Measurements from ENCODE around the gene KRTCAP2.
A peak's percentile ranks its signal among the peaks of the same experiment; 100 is the strongest.
"Not testable (repeated sequence)": the region's sequence is repeated elsewhere in the genome, so short reads cannot be mapped to it uniquely, and the experiment has no call there.

Gene KRTCAP2

DNA sequence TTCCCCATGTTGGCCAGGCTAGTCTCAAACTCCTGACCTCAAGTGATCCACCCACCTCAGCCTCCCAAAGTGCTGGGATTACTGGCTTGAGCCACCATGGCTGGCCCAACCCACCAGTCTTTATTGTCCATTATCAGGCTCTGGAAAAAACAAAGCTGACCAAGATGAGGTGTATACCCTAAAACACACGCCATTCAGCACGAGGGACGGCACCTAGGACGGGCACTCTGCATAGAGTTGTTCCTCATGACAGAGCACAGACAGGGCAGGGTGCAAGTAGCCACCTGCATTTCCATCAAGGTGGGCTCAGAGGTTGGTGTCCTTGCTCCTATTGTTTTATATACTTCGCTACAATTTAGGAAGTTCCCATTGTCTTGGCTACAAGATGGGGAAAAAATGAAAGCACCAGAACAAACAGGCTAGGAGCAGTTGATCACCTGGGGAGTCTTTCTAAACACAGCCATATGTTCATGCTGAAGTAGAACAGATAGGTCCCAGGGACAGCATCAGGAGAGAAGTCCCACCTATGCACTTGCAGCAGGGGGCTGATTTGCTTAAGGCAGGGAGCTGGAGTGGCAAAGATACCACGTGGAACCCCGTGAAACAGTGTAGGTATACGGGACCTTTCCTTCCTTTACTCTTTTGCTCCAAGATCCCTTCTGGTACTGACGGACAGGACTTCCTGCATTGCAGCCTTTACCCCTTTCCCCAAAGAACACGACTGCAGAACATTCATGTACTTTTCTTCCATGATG, 4.5 kb downstream of the KRTCAP2 start:
- DNase-seq (ENCODE audit: low read depth), result no peak

DNA sequence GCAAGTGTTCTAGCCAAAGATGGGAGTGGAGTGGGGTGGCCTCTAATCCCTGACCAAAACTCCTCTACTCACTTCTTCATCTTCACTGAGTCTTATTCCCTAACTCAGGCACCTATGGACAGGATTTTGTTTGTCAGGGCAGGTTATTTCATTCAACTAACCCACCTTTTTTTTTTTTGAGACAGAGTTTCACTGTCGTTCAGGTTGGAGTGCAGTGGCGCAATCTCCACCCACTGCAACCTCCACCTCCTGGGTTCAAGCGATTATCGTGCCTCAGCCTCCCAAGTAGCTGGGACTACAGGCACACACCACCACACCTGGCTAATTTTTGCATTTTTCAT, 5.0 kb downstream of the KRTCAP2 start:
- not testable (repeated sequence) for DNase-seq (ENCODE audit: low read depth)

DNA sequence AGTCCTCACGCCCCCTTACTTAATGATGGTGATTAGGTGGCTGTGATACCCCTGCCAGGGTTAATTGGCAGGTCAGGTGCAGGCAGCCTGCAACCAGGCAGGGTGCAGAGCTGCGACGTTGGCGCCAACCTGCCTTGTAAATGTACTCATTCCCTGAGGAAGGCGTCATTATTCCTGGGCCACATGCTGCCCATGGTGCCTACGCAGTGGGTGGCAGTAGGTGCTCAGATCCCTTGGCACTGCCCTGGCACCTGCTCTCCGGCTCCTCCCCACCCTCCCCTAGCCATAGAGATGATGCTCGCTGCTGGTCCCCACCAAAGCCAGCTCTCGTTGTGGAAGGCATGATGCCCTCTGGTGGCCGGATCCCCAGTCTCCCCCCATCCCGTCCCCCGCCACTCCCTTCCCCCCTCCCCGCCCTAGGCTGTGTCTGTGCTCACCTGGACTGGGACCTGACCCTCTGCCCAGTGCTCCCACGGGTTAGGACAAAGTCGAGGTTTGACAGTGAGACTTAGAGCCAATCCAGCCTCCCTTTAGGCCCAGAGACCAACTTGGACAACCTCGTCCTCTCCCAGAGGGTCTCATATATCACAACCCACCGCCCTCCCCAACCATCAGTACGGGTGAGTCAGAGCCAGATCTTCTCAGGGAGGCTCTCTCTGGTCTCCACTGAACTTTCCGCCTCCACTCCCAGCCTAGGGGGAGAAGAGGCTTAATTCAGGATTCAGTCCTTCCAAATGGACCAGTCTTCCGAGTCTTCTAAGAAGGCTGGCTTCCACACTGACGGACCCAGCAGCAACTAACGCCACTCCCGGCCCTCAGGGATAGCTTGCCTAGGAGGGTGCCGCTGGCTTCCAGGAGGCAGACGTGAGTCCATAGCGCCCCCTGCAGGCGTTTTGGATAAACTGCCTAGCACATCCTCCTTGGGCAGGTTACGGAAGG, 5.7 kb downstream of the KRTCAP2 start:
- peak; percentile 77 for DNase-seq (ENCODE audit: low read depth)

DNA sequence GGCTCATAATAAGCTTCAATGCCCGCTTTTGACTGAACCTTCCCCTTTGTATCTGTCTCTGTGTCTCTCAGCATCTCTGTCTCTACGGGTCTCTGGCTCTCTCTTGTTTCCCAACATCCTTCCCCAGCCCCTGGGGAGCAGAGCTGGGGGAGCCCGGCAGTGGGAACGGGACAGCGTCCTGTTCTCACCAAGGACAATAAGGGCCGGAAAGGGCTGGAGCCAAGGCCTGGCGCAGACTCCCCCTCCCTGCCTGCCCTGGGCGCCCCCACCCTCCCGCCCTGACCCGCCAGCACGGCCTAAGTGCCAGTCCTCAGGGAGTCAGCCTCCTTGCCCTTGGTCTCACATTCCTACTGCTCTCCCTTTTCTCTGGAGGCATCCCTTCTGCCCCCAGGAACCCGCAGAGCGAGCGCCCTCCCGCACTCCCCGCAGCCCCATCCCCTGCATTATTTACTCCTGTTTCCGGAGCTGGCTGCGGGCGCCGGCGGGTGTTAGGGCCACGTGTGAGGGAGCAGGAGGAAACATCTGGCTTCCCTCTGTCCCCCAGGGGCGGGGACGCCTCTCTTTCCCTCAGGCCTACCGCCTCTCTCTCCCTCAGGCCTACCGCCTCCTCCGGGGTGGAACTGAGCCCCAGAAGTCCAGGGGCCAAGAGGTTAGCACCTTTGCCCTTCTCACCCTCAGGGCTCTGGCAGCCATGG, 6.5 kb downstream of the KRTCAP2 start:
- no peak for DNase-seq (ENCODE audit: low read depth)

DNA sequence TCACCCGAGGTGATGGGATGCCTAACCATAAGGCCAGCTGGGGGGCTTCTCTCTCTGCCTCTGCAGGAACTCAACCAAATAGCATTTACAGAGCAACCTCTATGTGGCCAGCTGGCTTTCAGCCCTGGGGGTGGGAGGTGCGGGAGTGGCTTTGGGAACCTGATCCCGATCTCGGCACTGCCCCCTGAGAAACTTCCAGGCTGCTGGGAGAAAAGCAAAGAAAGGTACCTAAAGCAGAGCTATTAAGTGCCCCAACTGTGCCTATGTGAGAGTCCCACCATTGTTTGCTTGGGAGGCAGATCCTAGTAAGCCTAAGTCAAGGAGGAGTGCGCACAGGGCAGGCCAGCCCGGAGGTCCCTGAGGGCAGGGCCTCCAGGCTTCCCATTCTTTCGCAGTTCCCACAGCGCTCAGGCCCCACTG, 7.0 kb downstream of the KRTCAP2 start:
- DNase-seq (ENCODE audit: low read depth), result no peak

DNA sequence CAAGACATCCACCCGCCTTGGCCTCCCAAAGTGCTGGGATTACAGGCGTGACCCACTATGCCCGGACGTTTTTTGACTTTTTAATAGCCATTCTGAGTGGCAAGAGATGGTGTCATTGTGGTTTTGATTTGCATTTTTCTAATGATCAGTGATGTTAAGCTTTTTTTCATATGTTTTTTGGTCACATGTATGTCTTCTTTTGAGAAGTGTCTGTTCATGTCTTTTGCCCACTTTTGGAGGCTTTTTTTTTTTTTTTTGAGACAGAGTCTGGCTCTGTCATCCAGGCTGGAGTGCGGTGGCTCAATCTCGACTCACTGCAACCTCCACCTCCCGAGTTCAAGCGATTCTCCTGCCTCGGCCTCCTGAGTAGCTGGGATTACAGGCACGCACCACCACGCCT, 8.5 kb downstream of the KRTCAP2 start:
- not testable (repeated sequence) for DNase-seq (ENCODE audit: low read depth)

DNA sequence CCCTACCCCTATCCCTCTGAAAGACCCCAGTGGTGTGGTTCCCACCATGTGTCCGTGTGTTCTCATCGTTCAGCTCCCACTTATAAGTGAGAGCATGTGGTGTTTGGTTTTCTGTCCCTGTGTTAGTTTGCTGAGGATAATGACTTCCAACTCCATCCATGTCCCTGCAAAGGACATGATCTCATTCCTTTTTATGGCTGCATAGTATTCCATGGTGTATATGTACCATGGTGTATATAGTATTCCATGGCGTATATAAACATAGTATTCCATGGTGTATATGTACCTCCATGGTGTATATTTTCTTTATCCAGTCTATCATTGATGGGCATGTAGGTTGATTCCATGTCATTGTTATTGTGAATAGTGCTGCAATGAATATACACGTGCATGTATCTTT, 9.3 kb downstream of the KRTCAP2 start:
- DNase-seq (ENCODE audit: low read depth), result not testable (repeated sequence)

DNA sequence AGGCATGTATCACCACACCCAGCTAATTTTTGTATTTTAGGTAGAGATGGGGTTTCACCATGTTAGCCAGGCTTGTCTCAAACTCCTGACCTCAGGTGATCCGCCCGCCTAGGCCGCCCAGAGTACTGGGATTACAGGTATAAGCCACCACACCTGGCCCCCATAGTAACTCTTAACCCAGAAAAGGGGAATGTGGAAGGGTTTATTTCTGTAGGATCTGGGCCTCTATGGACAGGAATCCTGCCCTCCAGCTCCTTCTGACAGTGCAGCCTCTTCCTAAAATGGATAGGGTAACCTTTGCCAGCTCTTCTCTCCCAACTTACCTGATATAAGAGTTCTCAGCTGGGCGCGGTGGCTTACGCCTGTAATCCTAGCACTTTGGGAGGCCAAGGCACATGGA, 10.5 kb downstream of the KRTCAP2 start:
- DNase-seq (ENCODE audit: low read depth), result not testable (repeated sequence)

DNA sequence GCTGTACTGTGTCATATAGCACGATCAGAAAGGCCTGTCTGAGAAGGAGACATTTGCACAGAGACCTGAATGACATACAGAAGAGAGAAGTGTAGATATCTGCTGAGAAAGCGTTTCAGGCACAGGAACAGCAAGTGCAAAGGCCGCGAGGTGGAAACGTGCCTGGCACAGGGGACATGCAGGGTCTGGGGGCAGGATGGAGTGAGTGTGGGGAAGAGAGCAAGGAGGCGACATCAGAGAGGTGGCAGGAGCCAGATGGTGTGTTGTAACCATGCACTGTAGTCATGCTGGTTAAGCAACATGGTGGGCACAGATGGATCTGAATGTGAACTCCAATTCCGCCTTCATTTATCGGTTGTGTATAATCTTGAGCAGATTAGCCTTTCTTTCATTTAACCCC, 13.0 kb downstream of the KRTCAP2 start:
- no peak for DNase-seq (ENCODE audit: low read depth)

DNA sequence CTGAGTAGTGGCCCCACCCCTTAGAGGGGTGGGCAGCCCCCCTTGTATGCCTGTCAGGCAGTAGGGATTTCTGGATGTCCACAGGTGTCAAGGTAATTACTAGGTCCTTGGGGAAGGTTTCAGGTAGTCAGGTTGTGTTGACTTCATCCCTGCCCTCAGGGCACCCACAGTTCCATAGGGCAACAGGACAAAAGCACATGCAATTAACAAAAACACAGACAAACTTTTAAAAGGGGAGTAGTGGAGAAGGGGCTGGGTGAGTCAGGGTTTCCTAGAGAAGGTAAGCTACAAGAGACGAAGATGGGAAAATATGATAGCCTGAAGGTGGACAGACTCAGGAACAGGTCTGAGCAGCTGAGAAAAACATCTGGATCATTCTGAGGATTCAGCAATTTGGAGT, 14.1 kb downstream of the KRTCAP2 start:
- DNase-seq (ENCODE audit: low read depth), result no peak

DNA sequence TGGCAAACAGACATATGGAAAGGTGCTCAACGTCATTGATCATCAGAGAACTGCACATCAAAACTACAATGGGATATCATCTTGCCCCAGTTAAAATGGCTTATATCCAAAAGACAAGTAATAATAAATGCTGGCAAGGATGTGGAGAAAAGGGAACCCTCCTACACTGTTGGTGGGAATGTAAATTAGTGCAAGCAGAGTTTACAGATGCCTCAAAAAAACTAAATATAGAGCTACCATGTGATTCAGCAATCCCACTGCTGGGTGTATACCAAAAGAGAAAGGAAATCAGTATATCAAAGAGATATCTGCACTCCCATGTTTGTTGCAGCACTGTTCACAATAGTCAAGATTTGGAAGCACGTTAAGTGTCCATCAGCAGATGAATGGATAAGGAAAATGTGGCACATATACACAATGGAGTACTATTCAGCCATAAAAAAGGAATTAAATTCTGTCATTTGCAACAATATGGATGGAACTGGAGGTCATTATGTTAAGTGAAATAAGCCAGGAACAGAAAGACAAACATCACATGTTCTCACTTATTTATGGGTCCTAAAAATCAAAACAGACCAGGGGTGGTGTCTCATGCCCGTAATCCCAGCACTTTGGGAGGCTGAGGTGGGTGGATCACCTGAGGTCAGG, 17.0 kb downstream of the KRTCAP2 start:
- DNase-seq (ENCODE audit: low read depth), result not testable (repeated sequence)

DNA sequence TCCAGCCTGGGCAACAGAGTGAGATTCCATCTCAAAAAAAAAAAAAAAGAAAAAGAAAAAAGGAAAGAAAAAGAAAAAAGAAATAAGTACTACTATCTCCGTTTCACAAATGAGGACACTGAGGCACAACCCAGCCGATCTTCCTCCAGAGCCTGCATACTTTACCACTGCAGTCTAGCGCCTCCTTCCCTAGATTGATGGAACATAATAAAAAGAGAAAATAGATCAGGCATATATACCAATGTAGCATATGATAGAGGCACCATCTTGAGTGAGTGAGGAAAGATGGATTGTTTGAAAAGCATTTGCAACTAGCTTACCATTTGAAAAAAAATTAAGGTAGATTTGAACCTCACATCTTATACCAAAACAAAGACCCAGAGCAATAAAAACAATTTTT, 27.6 kb downstream of the KRTCAP2 start:
- no peak for DNase-seq (ENCODE audit: low read depth)

DNA sequence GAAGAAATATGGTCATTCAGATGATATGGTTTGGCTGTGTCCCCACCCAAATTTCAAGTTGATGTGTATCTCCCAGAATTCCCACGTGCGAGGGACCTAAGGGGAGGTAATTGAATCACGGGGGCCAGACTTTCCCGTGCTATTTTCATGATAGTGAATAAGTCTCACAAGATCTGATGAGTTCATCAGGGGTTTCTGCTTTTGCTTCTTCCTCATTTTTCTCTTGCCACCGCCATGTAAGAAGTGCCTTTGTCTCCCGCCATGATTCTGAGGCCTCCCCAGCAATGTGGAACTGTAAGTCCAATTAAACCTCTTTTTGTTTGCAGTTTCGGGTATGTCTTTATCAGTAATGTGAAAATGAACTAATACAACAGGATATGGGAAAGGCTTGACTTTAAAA, 31.4 kb downstream of the KRTCAP2 start:
- no peak for DNase-seq (ENCODE audit: low read depth)

DNA sequence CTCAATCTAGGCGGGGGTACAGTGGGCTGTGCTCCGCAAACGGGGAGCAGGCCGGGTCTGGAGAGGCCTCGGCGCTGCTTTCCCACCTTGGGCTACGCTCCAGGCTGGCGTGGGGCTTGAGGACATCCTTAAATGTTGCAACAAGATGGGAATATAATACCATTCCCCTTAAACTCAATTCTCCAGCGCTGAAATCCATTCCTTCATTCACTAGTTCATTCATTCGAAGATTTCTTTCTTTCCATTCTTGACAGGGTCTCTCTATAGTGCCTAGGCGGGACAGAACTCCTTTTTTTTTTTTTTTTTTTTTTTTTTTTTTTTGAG, 32.5 kb downstream of the KRTCAP2 start:
- DNase-seq (ENCODE audit: low read depth), result no peak

DNA sequence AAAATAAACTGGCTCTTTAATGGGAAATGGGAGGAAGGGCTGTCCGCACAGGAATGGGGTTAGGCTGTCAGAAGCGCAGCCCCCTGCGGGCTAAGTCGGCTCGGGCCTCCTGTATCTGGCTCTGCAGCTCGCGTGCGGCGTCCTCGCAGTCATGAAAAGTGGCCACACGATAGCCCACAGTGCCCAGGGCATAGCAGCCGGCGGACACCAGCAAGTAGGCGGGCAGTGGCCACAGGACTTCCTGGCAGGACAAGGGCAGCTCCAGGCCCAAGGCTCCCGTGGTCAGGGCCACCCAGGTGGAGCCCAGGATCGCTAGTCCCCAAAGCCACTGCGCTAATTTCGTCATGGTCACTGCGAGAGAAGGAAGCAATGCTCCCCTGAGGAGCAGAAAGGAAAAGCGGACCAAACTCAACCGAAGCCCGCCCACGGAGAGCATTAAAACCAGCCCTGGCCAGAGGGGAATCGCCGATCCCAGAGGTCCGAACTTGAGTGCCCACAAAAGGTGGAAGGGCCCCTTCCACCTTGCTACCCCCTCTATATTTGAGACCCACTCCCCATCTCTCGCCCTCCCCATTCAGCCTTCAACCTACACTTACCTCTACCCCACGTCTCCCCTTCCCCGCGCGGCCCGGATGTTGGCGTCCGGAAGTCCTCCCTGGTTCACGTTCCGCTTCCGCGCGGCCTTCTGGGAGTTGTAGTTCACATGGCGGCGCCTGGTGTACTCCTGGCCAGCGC, 33.0 kb downstream of the KRTCAP2 start, which contains the start of gene DPM3:
Gene DPM3, minus strand, starts transcription at position 637 of the 735 bp plus-strand sequence. Its CDS starts 291 bp downstream, at position 346.
- DNase-seq (ENCODE audit: low read depth), result peak; percentile 86

DNA sequence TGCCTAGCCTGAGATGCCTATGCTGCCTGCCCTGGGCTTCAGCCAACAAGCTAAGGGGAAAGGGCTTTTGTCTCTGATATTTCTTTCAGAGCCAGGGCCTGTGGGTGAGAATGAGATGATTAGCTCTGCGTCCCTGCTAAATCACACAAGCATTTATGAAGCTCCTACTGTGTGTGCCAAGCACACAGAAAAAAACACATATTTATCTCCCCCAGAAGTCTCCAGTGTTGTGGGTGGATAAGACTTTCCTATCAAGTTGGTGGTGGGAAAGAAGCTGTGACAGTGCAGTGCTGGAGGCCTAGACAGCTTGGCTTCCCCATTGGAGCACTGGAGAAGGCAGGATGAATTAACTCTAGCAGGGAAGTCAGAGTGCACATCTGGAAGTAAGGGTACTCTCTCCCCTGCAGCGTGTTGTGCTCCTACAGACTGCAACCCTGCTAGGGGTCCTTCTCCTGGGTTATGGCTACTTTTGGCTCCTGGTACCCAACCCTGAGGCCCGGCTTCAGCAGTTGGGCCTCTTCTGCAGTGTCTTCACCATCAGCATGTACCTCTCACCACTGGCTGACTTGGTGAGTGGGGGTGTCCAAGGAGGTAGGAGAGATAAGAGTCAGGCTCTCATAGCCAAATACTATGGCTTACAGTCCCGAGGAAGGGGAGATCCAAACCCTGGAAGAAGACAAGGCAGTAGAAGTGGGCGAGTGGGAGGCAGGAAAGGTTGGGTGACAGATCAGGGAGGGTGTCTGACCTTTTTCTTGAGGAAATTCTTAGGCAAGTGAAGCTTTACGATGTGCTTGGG, 35.8 kb downstream of the KRTCAP2 start:
- DNase-seq (ENCODE audit: low read depth), result no peak

DNA sequence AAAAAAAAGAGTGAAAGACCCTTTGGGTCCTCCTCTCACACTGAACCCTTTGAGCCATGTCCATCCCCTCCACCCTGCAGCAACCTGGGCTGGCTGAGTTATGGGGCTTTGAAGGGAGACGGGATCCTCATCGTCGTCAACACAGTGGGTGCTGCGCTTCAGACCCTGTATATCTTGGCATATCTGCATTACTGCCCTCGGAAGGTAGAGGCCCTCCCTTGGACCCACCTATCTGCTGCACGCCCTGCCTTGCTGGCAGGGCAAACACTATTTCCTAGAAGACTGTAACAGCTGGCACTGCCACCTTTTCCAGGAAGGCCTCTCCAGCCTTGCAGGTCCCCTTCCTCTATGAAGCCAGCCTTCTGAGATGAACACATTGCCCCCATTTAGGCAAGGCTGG, 36.4 kb downstream of the KRTCAP2 start:
- no peak for DNase-seq (ENCODE audit: low read depth)

DNA sequence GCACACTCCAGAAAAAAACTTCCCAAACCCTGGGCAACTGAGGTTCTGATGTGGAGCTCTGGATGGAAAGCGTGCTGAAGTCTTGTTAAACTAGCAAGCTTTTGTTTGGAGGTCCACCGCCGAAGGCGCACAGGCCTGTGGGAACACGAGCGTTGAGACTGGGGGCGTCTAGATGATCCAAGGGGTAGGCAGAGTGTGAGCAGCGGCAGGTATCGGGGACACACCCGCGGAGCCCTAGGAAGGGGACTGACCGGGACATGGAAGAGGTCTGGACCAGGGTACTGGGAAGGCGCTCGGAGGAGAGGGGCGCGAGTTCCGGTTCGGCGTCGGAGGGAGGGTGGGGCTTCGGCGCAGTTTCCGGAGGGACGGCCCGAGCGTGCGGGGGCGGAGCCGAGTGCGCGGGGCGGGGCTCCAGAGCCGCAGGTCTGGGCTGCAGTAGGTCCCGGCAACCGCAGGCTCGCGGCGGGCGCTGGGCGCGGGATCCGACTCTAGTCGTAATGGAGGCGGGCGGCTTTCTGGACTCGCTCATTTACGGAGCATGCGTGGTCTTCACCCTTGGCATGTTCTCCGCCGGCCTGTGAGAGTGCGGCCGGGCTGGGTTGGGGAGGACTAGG, 37.6 kb downstream of the KRTCAP2 start, which contains the start of gene SLC50A1:
Gene SLC50A1, plus strand, starts transcription at position 438 of the 614 bp plus-strand sequence. Its CDS starts 60 bp downstream, at position 498.
- peak; percentile 87 for DNase-seq (ENCODE audit: low read depth)

DNA sequence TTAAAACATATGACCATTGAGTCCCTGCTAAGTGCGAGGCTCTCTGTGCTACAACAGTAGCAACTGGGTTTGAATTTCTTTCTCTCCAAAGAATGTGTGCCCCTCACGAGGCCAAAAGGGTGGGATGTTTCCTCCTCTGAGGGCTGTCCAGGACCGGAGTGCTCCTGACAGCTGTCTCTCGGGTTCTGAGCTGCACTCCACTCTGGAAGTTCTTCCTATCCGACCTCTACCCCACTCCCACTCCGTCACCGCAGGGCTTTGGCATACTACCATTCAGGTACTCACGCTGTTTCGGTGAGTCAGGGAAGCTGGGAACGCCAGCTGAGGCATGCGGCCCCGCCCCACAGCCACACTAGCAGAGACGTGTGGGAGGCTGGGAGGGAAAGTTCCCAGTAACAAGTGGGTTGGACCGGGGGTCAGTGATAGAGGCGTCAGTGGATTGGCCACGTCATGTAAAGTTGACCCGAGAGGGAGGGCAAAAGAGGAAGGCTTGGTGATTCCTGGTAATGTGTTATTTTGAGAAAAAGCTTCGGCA, 38.2 kb downstream of the KRTCAP2 start:
- DNase-seq (ENCODE audit: low read depth), result no peak

DNA sequence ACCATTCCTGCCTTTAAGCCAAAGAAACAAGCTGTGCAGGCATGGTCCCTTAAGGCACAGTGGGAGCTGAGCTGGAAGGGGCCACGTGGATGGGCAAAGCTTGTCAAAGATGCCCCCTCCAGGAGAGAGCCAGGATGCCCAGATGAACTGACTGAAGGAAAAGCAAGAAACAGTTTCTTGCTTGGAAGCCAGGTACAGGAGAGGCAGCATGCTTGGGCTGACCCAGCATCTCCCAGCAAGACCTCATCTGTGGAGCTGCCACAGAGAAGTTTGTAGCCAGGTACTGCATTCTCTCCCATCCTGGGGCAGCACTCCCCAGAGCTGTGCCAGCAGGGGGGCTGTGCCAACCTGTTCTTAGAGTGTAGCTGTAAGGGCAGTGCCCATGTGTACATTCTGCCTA, 38.8 kb downstream of the KRTCAP2 start:
- no peak for DNase-seq (ENCODE audit: low read depth)

Data from T follicular helper cell (primary cell).